Heart right ventricle (tissue), 16 donors: Measurements from ENCODE around the gene PLB1. TPM values are rescaled to one million over a fixed set of nuclear protein-coding genes. Genes with fewer than 3 reads are reported as not detected.
A peak's percentile ranks its signal among the peaks of the same experiment; 100 is the strongest.

ENCODE experiments used
- ATAC-seq, 8 donors: fragments of 200-7000 bp; cut with Tn5 transposase; one replicate each; pipeline ENCODE4 v1.9.1; 2020; ENCODE audit warnings: mild to moderate bottlenecking in 8 of 8, moderate library complexity in 8 of 8, moderate number of reproducible peaks in 1 of 8
- DNase-seq, 2 donors: peaks; one replicate each; pipeline ENCODE4 v3.0.0-alpha.2; 2020
- H3K27ac ChIP-seq, 10 donors: fragments of 200-600 bp; sonication (generic) in 2 of 10; one replicate each; pipeline versions ENCODE4 v1.5.0 to v1.8.0; 2020 to 2022; ENCODE audit warnings: mild to moderate bottlenecking in 3 of 10
- H3K27me3 ChIP-seq, 7 donors: fragments of 200-600 bp; one replicate each; pipeline ENCODE4 v1.8.0; 2021 to 2022; ENCODE audit warnings: mild to moderate bottlenecking in 2 of 7
- H3K36me3 ChIP-seq, 9 donors: fragments of 200-600 bp; sonication (generic) in 1 of 9; one replicate each; pipeline versions ENCODE4 v1.5.0 to v1.8.0; 2020 to 2022; ENCODE audit warnings: mild to moderate bottlenecking in 2 of 9
- H3K4me1 ChIP-seq, 9 donors: fragments of 200-600 bp; sonication (generic) in 1 of 9; one replicate each; pipeline versions ENCODE4 v1.5.0 to v1.8.0; 2020 to 2022; ENCODE audit warnings: mild to moderate bottlenecking in 4 of 9
- H3K4me3 ChIP-seq, 10 donors: fragments of 200-600 bp; sonication (generic) in 2 of 10; one replicate each; pipeline versions ENCODE4 v1.5.0 to v1.8.0; 2020 to 2022; ENCODE audit warnings: mild to moderate bottlenecking in 7 of 10, moderate library complexity in 2 of 10
- H3K9me3 ChIP-seq, 11 donors: fragments of 200-600 bp in 10 of 11; sonication (generic) in 2 of 11; one replicate each; pipeline versions ENCODE4 v1.5.0 to v1.8.0; 2013 to 2022; ENCODE audit warnings: mild to moderate bottlenecking in 2 of 11, control low read depth in 1 of 11, moderate library complexity in 1 of 11
- CTCF ChIP-seq, 9 donors: fragments of 200-600 bp; sonication (generic) in 2 of 9; IDR thresholded peaks; one replicate each; pipeline versions ENCODE4 v1.5.0 to v1.8.0; 2021 to 2022; ENCODE audit warnings: antibody characterized with exemption in 9 of 9, mild to moderate bottlenecking in 5 of 9, moderate library complexity in 1 of 9
- WGBS, 2 donors: extraction: QIAGEN DNeasy Blood & Tissue Kit; methylation state at CpG; one replicate each; pipeline ENCODE4 v1.1.7; 2013; ENCODE audit warnings: inconsistent platforms in 1 of 2; 5-methylcytosine and 5-hydroxymethylcytosine counted together
- intact Hi-C, 10 donors: fragments of 100-400 bp; cut with DNase I; formaldehyde crosslinking; loops; one replicate each; pipeline versions ENCODE4 v1.11.1 to v1.14.2; 2022
- polyA plus RNA-seq, 2 donors: library from polyadenylated mRNA; stranded (reverse); fragments of 200-250 nt; gene quantifications; one replicate each; pipeline ENCODE4 v1.2.3, GENCODE V29; 2013
- total RNA-seq, 10 donors: library from RNA; stranded (reverse); fragmentation: NEBNext Ultra II Directional in 3 of 10; extraction: Animal tissue kit (Norgen Biotek cat#: 25700) in 3 of 10; gene quantifications; one replicate each; pipeline versions ENCODE4 v1.2.1 to v1.2.4, GENCODE V29; 2021 to 2023
- donor health status: Arrhythmogenic right ventricular cardiomyopathy.
- donor health status: ischemic (EF 13 %, LVEDD 7.1; RV severe dilation, severe dysfunction).
- donor health status: healthy with polysubstance abuse.
- donor health status: DM: no; HTN: yes; CAD: no.
- donor health status: DM: no; HTN: no; CAD: no.
- donor health status: ischemic (EF 25% LVEDD 6.9; RV normal size, moderate dysfunction).
- donor health status: ischemic (EF 25% LVEDD 5.7; RV mildly dilated, moderate dysfunction).
- donor health status: healthy.
- donor health status: DM: yes; HTN: yes; CAD: no.
- donor health status: Ischemic cardiomyopathy.
- donor health status: ischemic (EF 35%, LVEDD 5.7; RV mildly dilated, moderate dysfunction).
- donor health status: nonischemic (EF 11% LVEDD 7.7; RV severe dilation, severe dysfunction).
- donor health status: DM: yes; HTN: yes; CAD: no.
- donor health status: PGD.
- donor health status: ischemic (EF 29% LVEDD 5.4; RV normal size, mild dysfunction).
- donor health status: nonischemic (EF 23%, LVEDD 6.1; RV moderate dilation, normal function).

PLB1 gene
- total and polyA plus RNA-seq, 12 donors = 0.34 to 6.1 (median 1.4) TPM

GRCh38 chr2:28648671-28649395, 153.0 kb downstream of the PLB1 start:
- Histone ChIP-seq H3K27ac (peak overlapping the region in 3 of 10 donors; percentile 5 to 41 (median 29)), H3K36me3 (no peaks in the 10 kb centered on the region), H3K9me3 (no peaks in the 10 kb centered on the region), H3K4me3 (no peak overlapping the region), H3K4me1 (peaks cover 0 to 7% (median 0%) of the 10 kb centered on the region in 9 donors), H3K27me3 (no peaks in the 10 kb centered on the region)
- TF ChIP-seq CTCF (IDR thresholded peaks at IDR 0.05) = no peak
- no peak for DNase-seq
- ATAC-seq = no peak
- intact Hi-C loops = no loop called here
- 67 to 79% methylated on average over 4 of the region's 4 CpGs for WGBS, 2 donors

GRCh38 chr2:28649481-28650265, 153.8 kb downstream of the PLB1 start:
- no peak overlapping the region for H3K27ac ChIP-seq
- ATAC-seq (no peak), DNase-seq (no peak)
- no peaks in the 10 kb centered on the region for H3K27me3 ChIP-seq
- no peak overlapping the region for H3K4me3 ChIP-seq
- intact Hi-C loops = no loop called here
- no peaks in the 10 kb centered on the region for H3K9me3 ChIP-seq
- no peaks in the 10 kb centered on the region for H3K36me3 ChIP-seq
- 81 to 89% methylated on average over 8 of the region's 8 CpGs for WGBS, 2 donors
- H3K4me1 ChIP-seq = peaks cover 0 to 7% (median 3%) of the 10 kb centered on the region in 9 donors
- TF ChIP-seq CTCF (IDR thresholded peaks at IDR 0.05) = no peak

GRCh38 chr2:28650266-28650584, 154.4 kb downstream of the PLB1 start:
- no peak for TF ChIP-seq CTCF (IDR thresholded peaks at IDR 0.05)
- intact Hi-C loops = no loop called here
- ATAC-seq = no peak
- H3K4me3 ChIP-seq = no peak overlapping the region
- H3K36me3 ChIP-seq = no peaks in the 10 kb centered on the region
- peaks cover 0 to 12% (median 7%) of the 10 kb centered on the region in 9 donors for H3K4me1 ChIP-seq
- H3K9me3 ChIP-seq = no peaks in the 10 kb centered on the region
- H3K27ac ChIP-seq = no peak overlapping the region
- no peak for DNase-seq
- H3K27me3 ChIP-seq = no peaks in the 10 kb centered on the region
- WGBS, 2 donors = 67 to 95% methylated on average over 4 of the region's 4 CpGs

- H3K27me3 ChIP-seq = no peaks in the 10 kb centered on the region
- TF ChIP-seq CTCF (IDR thresholded peaks at IDR 0.05) = no peak
- no peak for DNase-seq
- no peak for ATAC-seq
- no peak overlapping the region for H3K27ac ChIP-seq
- H3K36me3 ChIP-seq = no peaks in the 10 kb centered on the region
- WGBS, 2 donors = 36 to 51% methylated on average over 1 of the region's 1 CpG
- no peaks in the 10 kb centered on the region for H3K9me3 ChIP-seq
- H3K4me1 ChIP-seq = peaks cover 0 to 16% (median 11%) of the 10 kb centered on the region in 9 donors
- no peak overlapping the region for H3K4me3 ChIP-seq
- intact Hi-C loops = no loop called here
Observed at GRCh38 chr2:28652217-28652616, 156.4 kb downstream of the PLB1 start.
